ENCODE data around the gene HERC5.
"Not testable (repeated sequence)": the region's sequence is repeated elsewhere in the genome, so short reads cannot be mapped to it uniquely, and the experiment has no call there.

The HERC5 gene

GRCh38 chr4:88443486-88443885 is 13.4 kb upstream of the HERC5 start:
- DNase-seq (ENCODE audit: low read depth): no peak
- no peak overlapping the region for H3K4me3 ChIP-seq (ENCODE audit: control insufficient read depth, low read depth, low read length)
- no peak for TF ChIP-seq CTCF (IDR thresholded peaks at IDR 0.05; ENCODE audit: control insufficient read depth, insufficient read depth, low read depth, low read length, missing control alignments)

GRCh38 chr4:88445252-88445651 is 11.7 kb upstream of the HERC5 start:
- no peak for DNase-seq (ENCODE audit: low read depth)
- TF ChIP-seq CTCF (IDR thresholded peaks at IDR 0.05; ENCODE audit: control insufficient read depth, insufficient read depth, low read depth, low read length, missing control alignments): no peak
- H3K4me3 ChIP-seq (ENCODE audit: control insufficient read depth, low read depth, low read length): no peak overlapping the region

DNA sequence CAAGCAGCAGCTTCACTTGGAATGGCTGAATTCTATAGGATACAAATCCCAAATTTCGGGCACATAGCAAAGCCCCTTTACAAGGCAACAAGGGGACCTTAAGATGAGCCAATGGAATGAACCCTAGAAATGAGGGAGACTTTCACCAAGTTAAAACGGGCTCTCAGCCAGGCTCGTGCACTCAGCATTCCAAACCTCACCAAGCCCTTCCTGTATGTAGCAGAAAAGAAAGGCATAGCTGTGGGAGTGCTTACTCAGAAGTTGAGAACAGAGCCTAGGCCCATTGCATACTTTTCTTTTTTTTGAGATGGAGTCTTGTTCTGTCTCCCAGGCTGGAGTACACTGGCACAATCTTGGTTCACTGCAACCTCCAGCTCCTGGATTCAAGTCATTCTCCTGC is 10.8 kb upstream of the HERC5 start:
- no peak for DNase-seq (ENCODE audit: low read depth)
- no peak overlapping the region for H3K4me3 ChIP-seq (ENCODE audit: control insufficient read depth, low read depth, low read length)
- TF ChIP-seq CTCF (IDR thresholded peaks at IDR 0.05; ENCODE audit: control insufficient read depth, insufficient read depth, low read depth, low read length, missing control alignments): no peak

- DNase-seq (ENCODE audit: low read depth): no peak
- no peak for TF ChIP-seq CTCF (IDR thresholded peaks at IDR 0.05; ENCODE audit: control insufficient read depth, insufficient read depth, low read depth, low read length, missing control alignments)
- H3K4me3 ChIP-seq (ENCODE audit: control insufficient read depth, low read depth, low read length): no peak overlapping the region
Measured at GRCh38 chr4:88447371-88448095, 9.4 kb upstream of the HERC5 start.

DNA sequence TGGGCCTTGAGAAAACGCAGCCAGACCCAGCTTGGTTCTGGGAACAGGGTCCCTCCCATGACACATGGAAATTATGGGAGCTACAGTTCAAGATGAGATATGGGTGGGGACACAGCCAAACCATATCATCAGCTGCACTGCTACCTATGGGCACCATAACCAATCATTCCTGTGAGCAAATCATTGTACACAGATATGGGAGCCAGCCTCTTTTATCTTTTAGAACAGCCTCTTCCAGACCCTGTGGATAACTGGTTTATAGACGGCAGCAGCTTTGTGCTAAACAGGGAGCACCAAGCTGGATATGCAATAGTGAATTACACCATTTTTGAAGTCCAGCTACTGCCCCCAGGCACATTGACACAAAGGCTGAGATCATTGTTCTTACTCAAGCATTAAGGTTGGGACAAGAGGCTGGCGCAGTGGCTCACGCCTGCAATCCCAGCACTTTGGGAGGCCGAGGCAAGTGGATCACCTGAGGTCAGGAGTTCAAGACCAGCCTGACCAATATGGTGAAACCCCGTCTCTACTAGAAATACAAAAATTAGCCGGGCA is 8.6 kb upstream of the HERC5 start:
- DNase-seq (ENCODE audit: low read depth); H3K4me3 ChIP-seq (ENCODE audit: control insufficient read depth, low read depth, low read length): not testable (repeated sequence)

- no peak overlapping the region for H3K4me3 ChIP-seq (ENCODE audit: control insufficient read depth, low read depth, low read length)
- TF ChIP-seq CTCF (IDR thresholded peaks at IDR 0.05; ENCODE audit: control insufficient read depth, insufficient read depth, low read depth, low read length, missing control alignments): no peak
- DNase-seq (ENCODE audit: low read depth): no peak
Measured at GRCh38 chr4:88448889-88449288, 8.0 kb upstream of the HERC5 start.

- no peak overlapping the region for H3K4me3 ChIP-seq (ENCODE audit: control insufficient read depth, low read depth, low read length)
- DNase-seq (ENCODE audit: low read depth): no peak
- no peak for TF ChIP-seq CTCF (IDR thresholded peaks at IDR 0.05; ENCODE audit: control insufficient read depth, insufficient read depth, low read depth, low read length, missing control alignments)
Measured at GRCh38 chr4:88449290-88449689, 7.6 kb upstream of the HERC5 start.

All from AG09309 (cell line).